H9 (cell line): ENCODE data around the gene THEM5. TPM values are rescaled to one million over a fixed set of nuclear protein-coding genes. Genes with fewer than 3 reads are reported as not detected.

Experiments
- DNase-seq: peaks from one replicate; pipeline ENCODE4 v3.0.0-alpha.2; 2017
- H2AFZ ChIP-seq: one replicate; pipeline ENCODE4 v1.6.1; 2013; ENCODE audit warnings: mild to moderate bottlenecking, low read length, control low read depth, moderate library complexity
- H2AK5ac ChIP-seq: 2 replicates; pipeline ENCODE4 v1.6.1; 2013; ENCODE audit warnings: low read length, control low read depth, mixed read lengths; ENCODE audit not compliant: insufficient read length
- H2BK120ac ChIP-seq: one replicate; pipeline ENCODE4 v1.6.1; 2013; ENCODE audit warnings: low read depth, mild to moderate bottlenecking, low read length, control low read depth, inconsistent platforms; ENCODE audit not compliant: poor library complexity, severe bottlenecking
- H2BK12ac ChIP-seq: 2 replicates; pipeline ENCODE4 v1.6.1; 2013; ENCODE audit warnings: low read length, control low read depth, mixed read lengths, low read depth; ENCODE audit not compliant: insufficient read length
- H2BK15ac ChIP-seq: 2 replicates; pipeline ENCODE4 v1.6.1; 2013; ENCODE audit warnings: low read depth, low read length, control low read depth
- H2BK20ac ChIP-seq: one replicate; pipeline ENCODE4 v1.6.1; 2013; ENCODE audit warnings: low read depth, mild to moderate bottlenecking, low read length, control low read depth, inconsistent platforms; ENCODE audit not compliant: poor library complexity, severe bottlenecking
- H2BK5ac ChIP-seq: 2 replicates; pipeline ENCODE4 v1.6.1; 2013; ENCODE audit warnings: low read length, control low read depth, mixed read lengths; ENCODE audit not compliant: insufficient read length
- H3K14ac ChIP-seq: 2 replicates; pipeline ENCODE4 v1.6.1; 2013; ENCODE audit warnings: low read length, control low read depth; ENCODE audit not compliant: insufficient read depth
- H3K18ac ChIP-seq: 2 replicates; pipeline ENCODE4 v1.6.1; 2013; ENCODE audit warnings: low read depth, mild to moderate bottlenecking, mixed read lengths, low read length, control low read depth; ENCODE audit not compliant: insufficient read length
- H3K23ac ChIP-seq: 2 replicates; pipeline ENCODE4 v1.6.1; 2013; ENCODE audit warnings: low read length, control low read depth, mixed read lengths, low read depth; ENCODE audit not compliant: insufficient read length
- H3K23me2 ChIP-seq: 2 replicates; pipeline ENCODE4 v1.6.1; 2013; ENCODE audit warnings: low read depth, mild to moderate bottlenecking, mixed read lengths, low read length, control low read depth; ENCODE audit not compliant: insufficient read length, poor library complexity, severe bottlenecking
- H3K27ac ChIP-seq: 2 replicates; pipeline ENCODE4 v1.5.1; 2013; ENCODE audit warnings: low read length, control low read depth, mixed read lengths, low read depth; ENCODE audit not compliant: insufficient read length
- H3K27me3 ChIP-seq: 2 replicates; pipeline ENCODE4 v1.6.1; 2013; ENCODE audit warnings: low read length, control low read depth, inconsistent platforms; ENCODE audit not compliant: insufficient read depth
- H3K4ac ChIP-seq: 2 replicates; pipeline ENCODE4 v1.6.1; 2013; ENCODE audit warnings: low read depth, mild to moderate bottlenecking, control low read depth, inconsistent platforms, low read length, moderate library complexity
- H3K4me1 ChIP-seq: 2 replicates; pipeline ENCODE4 v1.6.1; 2013; ENCODE audit warnings: low read length, control low read depth, inconsistent platforms; ENCODE audit not compliant: insufficient read depth
- H3K4me2 ChIP-seq: 2 replicates; pipeline ENCODE4 v1.6.1; 2013; ENCODE audit warnings: low read length, control low read depth, mixed read lengths; ENCODE audit not compliant: insufficient read length, insufficient read depth
- H3K56ac ChIP-seq: 2 replicates; pipeline ENCODE4 v1.6.1; 2013; ENCODE audit warnings: low read depth, mild to moderate bottlenecking, mixed read lengths, low read length, control low read depth; ENCODE audit not compliant: insufficient read length
- H3K79me1 ChIP-seq: 2 replicates; pipeline ENCODE4 v1.6.1; 2013; ENCODE audit warnings: low read depth, mild to moderate bottlenecking, moderate library complexity, low read length, control low read depth, inconsistent platforms; ENCODE audit not compliant: insufficient read depth, poor library complexity, severe bottlenecking
- H3K79me2 ChIP-seq: 2 replicates; pipeline ENCODE4 v1.6.1; 2013; ENCODE audit warnings: low read length, control low read depth, inconsistent platforms; ENCODE audit not compliant: insufficient read depth
- H3K9ac ChIP-seq: 2 replicates; pipeline ENCODE4 v1.6.1; 2013; ENCODE audit warnings: low read length, control low read depth, mixed read lengths; ENCODE audit not compliant: insufficient read length; ENCODE audit errors: extremely low read depth
- H3K9me3 ChIP-seq: one replicate; pipeline ENCODE4 v1.6.1; 2013; ENCODE audit warnings: low read depth, low read length, inconsistent platforms; ENCODE audit not compliant: control insufficient read depth
- H3T11ph ChIP-seq: one replicate; pipeline ENCODE4 v1.6.1; 2013; ENCODE audit warnings: mild to moderate bottlenecking, low read length, control low read depth, inconsistent platforms
- H4K20me1 ChIP-seq: one replicate; pipeline ENCODE4 v1.6.1; 2013; ENCODE audit not compliant: control insufficient read depth, insufficient read length, insufficient read depth
- H4K5ac ChIP-seq: 2 replicates; pipeline ENCODE4 v1.6.1; 2013; ENCODE audit warnings: low read depth, mild to moderate bottlenecking, mixed read lengths, low read length, control low read depth; ENCODE audit not compliant: insufficient read length
- H4K8ac ChIP-seq: replicated peaks from 2 replicates; pipeline ENCODE4 v1.6.1; 2013; ENCODE audit warnings: low read length, control low read depth, mixed read lengths, low read depth; ENCODE audit not compliant: insufficient read length
- H4K91ac ChIP-seq: 2 replicates; pipeline ENCODE4 v1.6.1; 2013; ENCODE audit warnings: low read depth, mild to moderate bottlenecking, moderate library complexity, mixed read lengths, low read length, control low read depth; ENCODE audit not compliant: insufficient read length
- H3K27ac Mint-ChIP-seq, 3 experiments: 2 replicates in 2 of 3; 3 replicates in 1 of 3; pipeline ENCODE4 v1.8.0; 2020 to 2021; ENCODE audit warnings: mixed read lengths in 3 of 3, mild to moderate bottlenecking in 1 of 3, moderate library complexity in 1 of 3
- H3K27me3 Mint-ChIP-seq: 2 replicates; pipeline ENCODE4 v1.8.0; 2021; ENCODE audit warnings: low read depth, mild to moderate bottlenecking, moderate library complexity, mixed read lengths
- H3K36me3 Mint-ChIP-seq, 3 experiments: 2 replicates in 2 of 3; 3 replicates in 1 of 3; pipeline ENCODE4 v1.8.0; 2020 to 2021; ENCODE audit warnings: low read depth in 3 of 3, mixed read lengths in 3 of 3; ENCODE audit not compliant: insufficient read depth in 1 of 3
- H3K4me1 Mint-ChIP-seq, 2 experiments: 2 replicates each; pipeline ENCODE4 v1.8.0; 2020; ENCODE audit warnings: mixed read lengths in 2 of 2
- H3K4me3 Mint-ChIP-seq, 2 experiments: 2 replicates in 1 of 2; 3 replicates in 1 of 2; pipeline ENCODE4 v1.8.0; 2020 to 2021; ENCODE audit warnings: mild to moderate bottlenecking in 2 of 2, mixed read lengths in 2 of 2, moderate library complexity in 1 of 2
- H3K9me3 Mint-ChIP-seq, 2 experiments: 2 replicates in 1 of 2; 3 replicates in 1 of 2; pipeline ENCODE4 v1.8.0; 2020; ENCODE audit warnings: mild to moderate bottlenecking in 2 of 2, mixed read lengths in 2 of 2, moderate library complexity in 1 of 2
- CTCF ChIP-seq: fragments of 200-600 bp; sonication (generic); conservative IDR thresholded peaks from 3 replicates; pipeline ENCODE4 v1.8.0; 2021; ENCODE audit warnings: antibody characterized with exemption, mild to moderate bottlenecking
- WGBS: extraction: QIAGEN DNeasy Blood & Tissue Kit; methylation state at CpG from one replicate; pipeline ENCODE4 v1.1.7; 2013; ENCODE audit warnings: missing lambda C conversion rate, low lambda C conversion rate, mixed read lengths; ENCODE audit not compliant: insufficient read length; ENCODE audit errors: extremely low coverage; 5-methylcytosine and 5-hydroxymethylcytosine counted together
- total RNA-seq: library from RNA; stranded (reverse); gene quantifications from 2 replicates; pipeline ENCODE4 v1.2.1, GENCODE V29; 2021

THEM5 gene
- total RNA-seq, 1 experiment from 2014 or later: not detected

- H3K4ac ChIP-seq: no peak overlapping the region
- peaks cover 14% of the 10 kb centered on the region; the same call in 1 of the 2 replicates for H3K4me1 ChIP-seq
- Mint-ChIP-seq H3K9me3 (no peaks in the 10 kb centered on the region), H3K27me3 (peaks cover 16% of the 10 kb centered on the region), H3K36me3 (no peaks in the 10 kb centered on the region), H3K4me3 (no peak overlapping the region), H3K27ac (peak overlapping the region in 2 of 3 experiments; percentile 7 to 40; a peak in 2 of 7 replicates), H3K4me1 (peaks cover 37 to 49% of the 10 kb centered on the region in 2 experiments)
- H2BK12ac ChIP-seq: no peak overlapping the region
- no peak overlapping the region for H2AK5ac ChIP-seq
- H2BK15ac ChIP-seq: no peak overlapping the region
- H2AFZ ChIP-seq: no peak overlapping the region
- H2BK20ac ChIP-seq: no peak overlapping the region
- no peaks in the 10 kb centered on the region for H3K79me2 ChIP-seq
- H4K20me1 ChIP-seq: no peaks in the 10 kb centered on the region
- H3K4me2 ChIP-seq: no peak overlapping the region
- H3K18ac ChIP-seq: no peak overlapping the region
- no peak overlapping the region for H2BK5ac ChIP-seq
- no peak overlapping the region for H3T11ph ChIP-seq
- no peak overlapping the region for H4K5ac ChIP-seq
- H3K56ac ChIP-seq: no peak overlapping the region
- H3K9ac ChIP-seq: no peak overlapping the region
- peaks cover under 1% of the 10 kb centered on the region for H3K23me2 ChIP-seq
- H3K9me3 ChIP-seq: no peaks in the 10 kb centered on the region
- no CpG with 5 or more reads among the region's 10 CpGs for WGBS
- no peak for TF ChIP-seq CTCF
- no peak overlapping the region for H3K27ac ChIP-seq
- H4K91ac ChIP-seq: no peak overlapping the region
- H4K8ac ChIP-seq: no peak overlapping the region
- DNase-seq: no peak
- H3K27me3 ChIP-seq: peaks cover 4% of the 10 kb centered on the region; the same call in 1 of the 2 replicates
- H3K23ac ChIP-seq: no peak overlapping the region
- no peaks in the 10 kb centered on the region for H3K79me1 ChIP-seq
- no peak overlapping the region for H2BK120ac ChIP-seq
- no peak overlapping the region for H3K14ac ChIP-seq
Measured at GRCh38 chr1:151832318-151832980, 21.1 kb downstream of the THEM5 start.
